Activated CD4-positive, alpha-beta T cell treated with anti-CD3 and anti-CD28 coated beads, Interleukin-2, amount 10 ng/mL, durations not matched to agents 7 days and 5 days (primary cell): ENCODE data around the gene NFATC2. TPM values are rescaled to one million over a fixed set of nuclear protein-coding genes. Genes with fewer than 3 reads are reported as not detected.
A peak's percentile ranks its signal among the peaks of the same experiment; 100 is the strongest.

Source experiments
- CTCF ChIA-PET: fragments of 350-600 bp; sonication (Branson Sonifier 250); formaldehyde crosslinking; loops from one replicate; lab custom pipeline; 2021; ENCODE audit warnings: antibody characterized with exemption; lab: Charles Lee
- POLR2A ChIA-PET: fragments of 350-600 bp; sonication (Branson Sonifier 250); formaldehyde crosslinking; loops from one replicate; lab custom pipeline; 2021; ENCODE audit warnings: antibody characterized with exemption; lab: Charles Lee
- DNase-seq: peaks from one replicate; pipeline ENCODE4 v3.0.0-alpha.2; 2020
- H3K27ac Mint-ChIP-seq: one replicate; pipeline ENCODE4 v1.8.0; 2021; ENCODE audit warnings: mild to moderate bottlenecking, moderate library complexity, mixed read lengths
- H3K27me3 Mint-ChIP-seq: one replicate; pipeline ENCODE4 v1.8.0; 2021; ENCODE audit warnings: mixed read lengths
- H3K36me3 Mint-ChIP-seq: one replicate; pipeline ENCODE4 v1.8.0; 2021; ENCODE audit warnings: low read depth, mixed read lengths
- H3K4me1 Mint-ChIP-seq: one replicate; pipeline ENCODE4 v1.8.0; 2021; ENCODE audit warnings: mixed read lengths
- H3K4me3 Mint-ChIP-seq: one replicate; pipeline ENCODE4 v1.8.0; 2021; ENCODE audit warnings: mild to moderate bottlenecking, moderate library complexity, mixed read lengths
- H3K9me3 Mint-ChIP-seq: one replicate; pipeline ENCODE4 v1.8.0; 2021; ENCODE audit warnings: mixed read lengths
- total RNA-seq, 2 experiments: library from RNA; stranded (reverse); gene quantifications; one replicate each; pipeline ENCODE4 v1.2.3, GENCODE V29; 2021

NFATC2 gene
- total RNA-seq, 2 experiments from 2014 or later = 62.0 to 68.8 TPM

DNA sequence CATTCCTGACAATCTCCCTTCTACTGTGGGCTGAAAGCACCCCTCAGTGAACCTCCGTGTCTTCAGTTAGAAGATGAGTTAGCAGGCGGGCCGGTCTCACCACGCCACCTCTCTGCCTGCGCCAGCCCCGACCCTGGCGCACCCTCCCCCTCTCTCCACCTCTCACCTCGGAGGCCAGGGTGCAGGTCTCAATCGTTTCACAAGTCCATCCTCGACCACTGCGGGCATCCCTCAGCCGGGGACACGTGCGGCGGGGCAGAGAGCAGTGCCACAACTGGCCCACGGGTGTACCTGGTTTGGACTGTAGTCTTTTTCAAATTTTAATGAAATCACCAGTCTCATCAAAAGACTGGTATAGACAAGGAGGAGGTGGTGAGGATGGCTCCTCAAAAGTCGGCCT is 34.4 kb downstream of the NFATC2 start:
- DNase-seq = no peak
- CTCF ChIA-PET = interaction anchor here (1.4 to 1.9 kb wide), 3 partner anchors 13 to 36 kb away, joined by 3 to 4 read pairs (median 4); no protein-coding TSS in a partner anchor
- no peaks in the 10 kb centered on the region for H3K27me3 Mint-ChIP-seq
- H3K4me3 Mint-ChIP-seq = no peak overlapping the region
- H3K27ac Mint-ChIP-seq = no peak overlapping the region
- POLR2A ChIA-PET = no interaction called here
- H3K9me3 Mint-ChIP-seq = no peaks in the 10 kb centered on the region
- H3K36me3 Mint-ChIP-seq = peaks cover 77% of the 10 kb centered on the region
- H3K4me1 Mint-ChIP-seq = peaks cover 79% of the 10 kb centered on the region

DNA sequence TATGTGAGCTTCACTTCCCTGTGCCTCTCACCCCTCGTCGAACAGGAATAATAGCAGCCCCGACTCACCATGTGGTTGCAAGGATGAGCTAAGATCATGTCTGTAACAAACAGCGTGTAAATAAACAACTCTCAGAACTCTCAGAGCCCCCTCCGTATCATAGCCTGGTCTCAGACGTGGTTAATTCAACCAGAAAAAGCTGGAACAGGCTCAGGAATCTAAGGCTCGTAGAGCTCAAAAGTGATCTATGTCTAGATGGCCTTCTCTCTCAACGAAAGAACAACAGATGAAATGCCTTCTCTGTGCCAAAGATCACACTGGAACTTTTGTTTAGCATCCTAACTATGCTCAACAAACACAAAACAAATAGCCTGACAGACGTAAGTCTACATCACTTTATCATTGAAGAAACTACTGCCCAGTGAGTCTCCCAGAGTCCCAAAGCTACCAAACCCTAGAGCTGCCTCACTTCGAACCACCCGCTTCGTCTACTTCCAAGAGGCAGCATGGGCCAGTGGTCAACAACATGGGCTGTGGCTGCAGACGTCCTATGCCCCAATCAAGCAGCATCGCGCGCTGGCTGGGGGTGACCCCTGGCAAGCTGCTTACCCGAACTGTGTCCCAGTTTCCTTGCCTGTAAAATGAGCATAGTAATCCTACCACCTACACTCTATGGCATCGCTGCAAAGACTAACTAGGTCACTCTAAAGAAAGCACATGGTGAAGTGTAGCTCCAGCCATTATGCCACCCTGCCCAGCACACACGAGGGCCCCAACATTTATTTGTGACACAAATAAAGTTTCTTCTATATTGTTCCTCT is 35.1 kb downstream of the NFATC2 start:
- no peak for DNase-seq
- H3K9me3 Mint-ChIP-seq = no peaks in the 10 kb centered on the region
- peaks cover 76% of the 10 kb centered on the region for H3K36me3 Mint-ChIP-seq
- no peak overlapping the region for H3K4me3 Mint-ChIP-seq
- H3K27me3 Mint-ChIP-seq = no peaks in the 10 kb centered on the region
- H3K27ac Mint-ChIP-seq = peak overlapping the region; percentile 65
- POLR2A ChIA-PET = interaction anchor here (0.5 kb wide), 1 partner anchor 26 kb away, joined by 3 read pairs; no protein-coding TSS in a partner anchor
- CTCF ChIA-PET = interaction anchor here (0.5 to 1.8 kb wide), 4 partner anchors 13 to 50 kb away, joined by 3 to 4 read pairs (median 4); no protein-coding TSS in a partner anchor
- peaks cover 78% of the 10 kb centered on the region for H3K4me1 Mint-ChIP-seq

DNA sequence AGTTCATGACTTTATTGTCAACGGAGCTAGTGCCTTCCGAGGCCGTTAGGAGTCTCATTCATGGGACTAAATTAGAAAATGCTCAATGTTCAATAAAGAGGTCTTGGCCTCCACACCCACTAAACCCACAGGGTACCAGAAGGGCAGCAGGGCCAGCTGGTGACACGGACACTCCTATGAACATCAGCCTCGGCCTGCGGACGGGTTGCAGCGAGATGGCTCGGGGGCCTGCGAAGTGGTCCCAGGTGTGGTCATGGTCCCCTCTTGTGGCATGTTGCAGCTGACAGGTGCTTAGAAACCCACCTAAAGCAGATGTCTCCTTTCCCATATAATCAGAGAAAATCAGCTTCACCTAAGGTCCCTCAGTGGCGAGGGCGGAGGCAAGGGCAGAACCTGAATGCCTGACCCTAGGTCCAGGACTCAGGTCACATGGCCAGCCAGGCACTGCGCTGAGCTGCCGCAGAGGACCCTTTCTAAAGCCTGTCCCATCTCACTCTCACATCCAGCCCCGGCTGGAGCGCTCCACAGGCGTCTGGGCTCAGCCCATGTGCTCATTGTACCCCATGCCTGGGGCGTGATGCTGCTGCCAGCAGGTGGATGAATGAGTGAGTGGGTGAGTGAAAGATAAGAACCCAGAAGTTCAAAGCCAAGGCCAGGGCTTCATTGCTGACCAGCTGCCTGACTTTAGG is 35.8 kb downstream of the NFATC2 start:
- DNase-seq = no peak
- peak overlapping the region; percentile 21 for H3K27ac Mint-ChIP-seq
- H3K27me3 Mint-ChIP-seq = no peaks in the 10 kb centered on the region
- no peak overlapping the region for H3K4me3 Mint-ChIP-seq
- H3K36me3 Mint-ChIP-seq = peaks cover 72% of the 10 kb centered on the region
- ChIA-PET CTCF (interaction anchor here (1.4 to 1.7 kb wide), 2 partner anchors 26 to 50 kb away, joined by 3 to 4 read pairs; no protein-coding TSS in a partner anchor), POLR2A (no interaction called here)
- H3K9me3 Mint-ChIP-seq = no peaks in the 10 kb centered on the region
- peaks cover 78% of the 10 kb centered on the region for H3K4me1 Mint-ChIP-seq

DNA sequence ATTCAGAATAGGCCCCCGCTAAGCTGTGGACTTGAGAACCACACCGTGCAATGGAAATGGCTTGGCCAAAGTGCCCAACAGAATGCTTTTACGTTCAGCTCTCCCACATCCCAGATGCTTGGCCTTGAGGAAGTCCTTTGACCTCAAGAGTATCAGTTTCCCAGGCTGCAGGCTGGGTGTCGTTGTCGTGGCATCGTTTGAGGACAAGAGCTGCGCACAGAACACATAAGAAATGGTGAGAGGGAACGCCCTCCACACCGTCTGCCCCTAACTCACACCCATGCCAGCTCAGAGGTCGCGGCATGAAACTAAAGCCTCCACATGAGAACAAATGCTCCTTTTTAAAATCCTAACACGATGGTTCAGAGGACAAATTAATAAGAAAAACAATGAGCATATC is 37.0 kb downstream of the NFATC2 start:
- no peaks in the 10 kb centered on the region for H3K27me3 Mint-ChIP-seq
- no peak overlapping the region for H3K4me3 Mint-ChIP-seq
- ChIA-PET POLR2A (no interaction called here), CTCF (interaction anchor here (1.3 to 2.3 kb wide), 4 partner anchors 9 to 49 kb away, joined by 3 to 9 read pairs (median 4); no protein-coding TSS in a partner anchor)
- H3K4me1 Mint-ChIP-seq = peaks cover 78% of the 10 kb centered on the region
- H3K36me3 Mint-ChIP-seq = peaks cover 66% of the 10 kb centered on the region
- no peak for DNase-seq
- no peaks in the 10 kb centered on the region for H3K9me3 Mint-ChIP-seq
- H3K27ac Mint-ChIP-seq = no peak overlapping the region

DNA sequence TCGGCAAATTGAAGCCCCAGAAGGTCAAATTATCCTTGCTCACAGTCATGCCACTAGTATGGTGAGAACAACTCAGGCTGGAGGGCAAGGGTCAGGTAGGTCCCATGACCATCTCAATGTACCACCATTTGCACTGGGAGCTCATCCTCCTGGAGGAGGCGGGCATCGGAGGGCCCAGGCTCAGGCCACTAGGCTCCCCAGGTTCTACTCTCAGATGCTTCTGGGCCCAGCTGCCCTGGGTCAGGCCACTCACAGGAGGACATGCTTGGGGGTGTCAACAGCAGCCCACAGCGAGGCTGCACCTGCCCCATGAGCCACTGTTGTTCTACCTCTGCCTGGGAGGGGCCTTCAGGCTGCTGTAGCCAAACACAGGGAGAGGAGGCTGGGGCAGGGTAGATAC is 39.1 kb downstream of the NFATC2 start:
- POLR2A ChIA-PET = interaction anchor here (0.9 kb wide), 1 partner anchor 15 kb away, joined by 3 read pairs; no protein-coding TSS in a partner anchor
- Mint-ChIP-seq H3K36me3 (peaks cover 61% of the 10 kb centered on the region), H3K27ac (no peak overlapping the region), H3K4me1 (peaks cover 83% of the 10 kb centered on the region), H3K4me3 (no peak overlapping the region), H3K27me3 (no peaks in the 10 kb centered on the region), H3K9me3 (no peaks in the 10 kb centered on the region)
- CTCF ChIA-PET = no interaction called here
- DNase-seq = no peak

DNA sequence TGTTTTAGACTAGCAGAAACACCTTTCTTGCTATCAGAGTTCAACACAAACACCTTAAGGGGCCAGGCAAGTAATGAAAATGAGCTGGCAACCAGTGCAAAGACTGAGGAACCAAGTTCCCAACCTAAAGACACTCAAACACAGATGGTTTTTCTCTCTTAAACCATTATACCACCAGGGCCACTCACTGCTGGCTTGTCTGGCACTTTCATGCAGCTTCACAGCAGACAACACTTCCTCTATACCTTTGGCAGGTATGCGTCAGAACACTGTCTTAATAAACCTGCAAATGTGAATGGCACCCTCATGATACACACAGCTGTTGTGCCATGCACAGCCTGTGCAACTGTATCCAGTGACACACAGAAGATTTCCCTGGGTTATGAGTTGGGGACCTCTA is 41.6 kb downstream of the NFATC2 start:
- ChIA-PET POLR2A (interaction anchor here (0.6 kb wide), 2 partner anchors 41 to 94 kb away, joined by 3 to 6 read pairs; no protein-coding TSS in a partner anchor), CTCF (interaction anchor here (1.1 to 2.6 kb wide), 7 partner anchors 10 to 94 kb away, joined by 3 to 18 read pairs (median 4); partner anchors contain the start of gene NFATC2)
- H3K27ac Mint-ChIP-seq = peak overlapping the region; percentile 65
- DNase-seq = peak; percentile 43
- H3K27me3 Mint-ChIP-seq = no peaks in the 10 kb centered on the region
- no peak overlapping the region for H3K4me3 Mint-ChIP-seq
- H3K36me3 Mint-ChIP-seq = peaks cover 63% of the 10 kb centered on the region
- peaks cover 89% of the 10 kb centered on the region for H3K4me1 Mint-ChIP-seq
- H3K9me3 Mint-ChIP-seq = no peaks in the 10 kb centered on the region

DNA sequence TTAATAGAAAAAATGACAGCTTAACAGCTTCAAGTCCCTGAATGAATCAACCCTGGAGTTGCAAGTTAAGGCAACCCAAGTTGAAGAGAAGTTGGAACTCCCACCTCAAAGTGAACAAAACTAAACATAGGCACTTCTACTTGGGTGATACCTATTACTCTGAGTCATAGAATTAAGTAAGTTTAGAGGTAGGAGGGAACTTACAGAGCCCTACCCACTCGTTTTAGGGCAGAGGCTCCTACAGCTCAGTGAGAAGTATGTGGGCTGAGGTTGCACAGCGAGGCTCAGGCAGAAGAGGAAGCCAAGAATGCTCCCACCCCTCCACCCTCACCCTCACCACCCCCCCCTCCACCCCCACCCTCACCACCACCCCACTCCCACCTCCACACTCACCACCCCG is 42.2 kb downstream of the NFATC2 start:
- H3K27ac Mint-ChIP-seq = peak overlapping the region; percentile 93

DNA sequence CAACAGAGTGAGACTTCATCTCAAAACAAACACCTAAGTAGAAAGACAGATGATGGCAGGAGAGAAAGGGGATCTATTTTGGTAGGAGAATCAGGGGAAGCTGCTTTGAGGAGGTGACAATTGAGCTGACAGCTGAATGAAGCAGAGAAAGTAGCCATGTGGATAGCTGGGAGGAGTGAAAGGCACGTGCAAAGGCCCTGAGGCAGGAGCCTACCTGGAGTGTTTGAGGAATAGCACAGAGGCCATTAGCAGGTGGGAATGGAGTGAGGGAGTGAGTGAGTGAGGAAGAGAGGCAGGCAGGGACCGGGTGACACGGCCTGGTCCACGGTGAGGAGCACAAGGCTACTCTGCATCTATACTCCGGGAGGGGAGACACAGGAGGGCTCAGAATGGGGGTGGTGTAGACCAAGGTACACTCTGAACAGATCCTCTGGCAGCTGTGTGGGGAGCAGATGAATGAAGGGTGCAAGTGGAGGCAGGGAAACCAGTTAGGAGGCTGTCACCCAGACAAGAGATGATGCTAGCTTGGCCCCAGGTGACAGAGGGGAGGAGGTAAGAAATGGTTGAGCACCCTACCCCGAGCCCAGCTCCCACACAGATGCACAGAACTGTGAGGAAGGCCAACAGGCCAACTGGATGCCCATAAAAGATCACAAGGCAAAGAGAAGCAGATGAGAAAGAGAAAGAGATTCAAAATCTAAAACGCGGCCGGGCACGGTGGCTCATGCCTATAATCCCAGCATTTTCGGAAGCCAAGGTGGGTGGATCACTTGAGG is 43.6 kb downstream of the NFATC2 start:
- no peaks in the 10 kb centered on the region for H3K27me3 Mint-ChIP-seq

More for the DNA sequence above, 42.2 kb downstream of the NFATC2 start:
- Mint-ChIP-seq H3K4me1 (peaks cover 90% of the 10 kb centered on the region), H3K9me3 (no peaks in the 10 kb centered on the region), H3K27me3 (no peaks in the 10 kb centered on the region), H3K36me3 (peaks cover 64% of the 10 kb centered on the region), H3K4me3 (no peak overlapping the region)
- ChIA-PET POLR2A (interaction anchor here (0.6 to 0.7 kb wide), 3 partner anchors 10 to 41 kb away, joined by 3 to 5 read pairs (median 5); no protein-coding TSS in a partner anchor), CTCF (interaction anchor here (0.8 to 2.6 kb wide), 8 partner anchors 9 to 94 kb away, joined by 3 to 18 read pairs (median 4); no protein-coding TSS in a partner anchor)
- DNase-seq = peak; percentile 72

DNA sequence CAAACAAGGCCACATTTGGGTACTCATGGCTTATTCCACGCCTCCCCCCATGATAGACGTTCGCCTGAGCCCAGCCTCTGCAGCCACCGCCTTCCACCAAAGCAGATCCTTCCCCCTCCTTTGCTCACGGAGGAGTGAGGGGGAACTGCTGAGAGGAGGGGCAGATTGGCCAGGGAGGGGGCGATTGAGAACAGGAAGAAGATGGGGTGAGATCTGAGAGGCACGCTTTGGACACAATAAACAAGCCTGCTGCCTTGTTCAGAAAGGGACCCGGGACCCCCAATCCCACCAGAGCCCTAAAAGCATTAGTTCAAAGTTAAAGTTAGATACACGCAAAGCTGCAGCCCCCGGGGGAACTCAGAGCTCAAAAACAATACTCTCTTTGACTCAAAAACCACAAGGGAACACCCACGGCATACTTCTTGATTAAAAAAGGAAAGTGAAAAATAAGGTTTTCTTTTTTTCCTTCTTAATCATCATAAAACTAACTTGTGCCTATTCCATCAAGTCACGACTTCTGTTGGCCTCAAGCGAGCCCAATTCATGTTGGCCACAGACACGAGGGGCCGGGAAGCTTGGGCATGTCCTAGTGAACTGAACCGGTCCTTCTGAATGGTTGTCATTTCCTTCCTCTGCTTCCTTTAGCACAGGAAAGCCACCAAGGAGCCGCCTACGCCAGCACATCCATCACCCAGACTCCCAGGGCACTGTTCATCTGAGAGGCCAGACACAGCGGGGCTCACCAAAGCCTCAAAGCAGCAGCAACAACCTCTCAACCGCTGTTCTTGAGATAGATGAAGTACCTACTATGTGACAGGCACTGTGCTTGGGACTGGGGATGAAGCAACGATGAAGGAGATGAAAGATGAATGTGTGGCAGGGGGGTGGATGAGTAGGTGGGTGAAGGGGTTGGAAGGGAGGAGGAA is 44.7 kb downstream of the NFATC2 start:
- Mint-ChIP-seq H3K4me3 (peak overlapping the region; percentile 56), H3K27ac (peak overlapping the region; percentile 93), H3K4me1 (peaks cover 97% of the 10 kb centered on the region), H3K9me3 (no peaks in the 10 kb centered on the region), H3K36me3 (peaks cover 74% of the 10 kb centered on the region), H3K27me3 (no peaks in the 10 kb centered on the region)
- ChIA-PET CTCF (interaction anchor here (1.1 to 2.1 kb wide), 3 partner anchors 11 to 93 kb away, joined by 3 to 8 read pairs (median 6); no protein-coding TSS in a partner anchor), POLR2A (interaction anchor here (1.1 kb wide), 1 partner anchor 17 kb away, joined by 3 read pairs; no protein-coding TSS in a partner anchor)
- DNase-seq = peak; percentile 47

More for the DNA sequence above, 43.6 kb downstream of the NFATC2 start:
- no peaks in the 10 kb centered on the region for H3K9me3 Mint-ChIP-seq
- H3K27ac Mint-ChIP-seq = peak overlapping the region; percentile 93
- POLR2A ChIA-PET = interaction anchor here (1.1 kb wide), 1 partner anchor 18 kb away, joined by 3 read pairs; no protein-coding TSS in a partner anchor
- H3K4me1 Mint-ChIP-seq = peaks cover 95% of the 10 kb centered on the region
- no peak for DNase-seq
- CTCF ChIA-PET = interaction anchor here (1.0 to 2.1 kb wide), 4 partner anchors 8 to 24 kb away, joined by 3 to 8 read pairs (median 3); no protein-coding TSS in a partner anchor
- no peak overlapping the region for H3K4me3 Mint-ChIP-seq
- peaks cover 69% of the 10 kb centered on the region for H3K36me3 Mint-ChIP-seq

DNA sequence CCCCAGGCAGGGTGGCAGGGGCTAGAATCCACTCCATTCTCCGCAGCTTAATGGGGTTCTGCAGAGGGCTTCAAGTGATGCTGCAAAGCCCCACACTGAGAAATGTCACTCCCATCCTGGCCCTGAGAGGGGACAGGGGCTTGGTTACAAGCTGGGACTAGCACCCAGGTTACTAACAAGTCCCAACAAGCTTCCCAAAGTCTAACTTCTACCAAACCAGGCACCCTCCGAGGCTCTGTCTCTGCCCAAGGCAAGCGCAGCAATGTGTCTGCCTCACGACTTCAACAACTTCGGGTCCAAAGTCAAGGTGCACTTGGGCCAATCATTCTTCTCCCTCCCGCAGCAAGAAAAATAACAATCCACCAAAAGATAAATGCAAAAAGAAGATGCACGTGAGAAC is 45.6 kb downstream of the NFATC2 start:
- POLR2A ChIA-PET = no interaction called here
- peak overlapping the region; percentile 93 for H3K27ac Mint-ChIP-seq
- peaks cover 97% of the 10 kb centered on the region for H3K4me1 Mint-ChIP-seq
- H3K4me3 Mint-ChIP-seq = peak overlapping the region; percentile 56
- no peak for DNase-seq
- no peaks in the 10 kb centered on the region for H3K27me3 Mint-ChIP-seq
- CTCF ChIA-PET = interaction anchor here (1.1 kb wide), 1 partner anchor 93 kb away, joined by 6 read pairs; no protein-coding TSS in a partner anchor
- H3K36me3 Mint-ChIP-seq = peaks cover 76% of the 10 kb centered on the region
- H3K9me3 Mint-ChIP-seq = no peaks in the 10 kb centered on the region
